Nucleus accumbens (tissue), 56 donors: ENCODE results near the gene FBXL3.

Source experiments
- DNase-seq, 56 donors: peaks; one replicate each; lab custom pipeline; 2025; lab: John Stamatoyannopoulos, UW

Gene FBXL3

GRCh38 chr13:77026861-77027621 lies at the start of gene FBXL3:
Gene FBXL3, minus strand, starts transcription at chr13:77027159. Its CDS starts 5,299 bp downstream, at chr13:77021860.
- DNase-seq: peak; percentile 15 to 90 (median 79)

- no peak for DNase-seq
Observed at GRCh38 chr13:77067519-77067918, 40.6 kb upstream of the FBXL3 start.

GRCh38 chr13:77065461-77066147 lies 38.6 kb upstream of the FBXL3 start:
- no peak for DNase-seq

GRCh38 chr13:77062097-77062496 lies 35.1 kb upstream of the FBXL3 start:
- DNase-seq: no peak

- DNase-seq: no peak
Observed at GRCh38 chr13:77061362-77061761, 34.4 kb upstream of the FBXL3 start.

GRCh38 chr13:77056886-77057285 lies 29.9 kb upstream of the FBXL3 start:
- DNase-seq: no peak

- no peak for DNase-seq
Observed at GRCh38 chr13:77056382-77056781, 29.4 kb upstream of the FBXL3 start.

GRCh38 chr13:77055158-77055557 lies 28.2 kb upstream of the FBXL3 start:
- no peak for DNase-seq

- DNase-seq: no peak
Observed at GRCh38 chr13:77053192-77053591, 26.2 kb upstream of the FBXL3 start.

- no peak for DNase-seq
Observed at GRCh38 chr13:77048681-77049080, 21.7 kb upstream of the FBXL3 start.

GRCh38 chr13:77047649-77048343 lies 20.8 kb upstream of the FBXL3 start:
- DNase-seq: no peak

GRCh38 chr13:77042566-77043177 lies 15.7 kb upstream of the FBXL3 start:
- DNase-seq: no peak

GRCh38 chr13:77040835-77041234 lies 13.9 kb upstream of the FBXL3 start:
- no peak for DNase-seq

GRCh38 chr13:77040076-77040475 lies 13.1 kb upstream of the FBXL3 start:
- DNase-seq: no peak

GRCh38 chr13:77038907-77039480 lies 12.0 kb upstream of the FBXL3 start:
- no peak for DNase-seq

- peak in 2 of 56 donors; percentile 36 to 47 for DNase-seq
Observed at GRCh38 chr13:77036279-77036678, 9.3 kb upstream of the FBXL3 start.

- no peak for DNase-seq
Observed at GRCh38 chr13:77034881-77035280, 7.9 kb upstream of the FBXL3 start.

- no peak for DNase-seq
Observed at GRCh38 chr13:77033717-77034302, 6.9 kb upstream of the FBXL3 start.

GRCh38 chr13:77031656-77032243 lies 4.8 kb upstream of the FBXL3 start:
- no peak for DNase-seq

- no peak for DNase-seq
Observed at GRCh38 chr13:77029436-77029835, 2.5 kb upstream of the FBXL3 start.
